ENCODE measurements around the gene UTS2.

UTS2 gene

GRCh38 chr1:7852804-7853683, at the start of gene UTS2:
Gene UTS2 (minus strand): TSS chr1:7853065. CDS start chr1:7853003, 62 bp downstream.
- DNase-seq (ENCODE audit: low read depth): no peak

DNA sequence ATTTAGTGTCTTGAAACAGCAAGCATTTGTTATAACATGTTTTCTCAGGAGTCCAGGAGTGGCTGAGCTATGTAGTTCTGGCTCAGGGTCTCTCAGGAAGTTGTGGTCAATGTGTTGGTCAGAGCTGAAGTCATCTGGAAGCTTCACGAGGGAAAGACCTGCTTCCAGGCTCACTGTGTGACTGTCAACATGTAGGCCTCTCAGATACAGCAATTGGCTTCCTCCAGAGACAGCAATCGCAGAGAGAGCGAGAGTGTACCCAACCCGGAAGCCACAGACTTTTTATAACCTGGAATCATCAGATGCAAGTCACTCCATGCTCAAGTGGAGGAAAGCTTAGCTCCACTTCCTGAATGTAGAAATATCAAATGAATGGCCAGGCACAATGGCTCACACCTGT, 46.9 kb upstream of the UTS2 start:
- DNase-seq (ENCODE audit: low read depth): no peak

- DNase-seq (ENCODE audit: low read depth): no peak
These were observed 46.1 kb upstream of the UTS2 start for GRCh38 chr1:7898962-7899361.

DNA sequence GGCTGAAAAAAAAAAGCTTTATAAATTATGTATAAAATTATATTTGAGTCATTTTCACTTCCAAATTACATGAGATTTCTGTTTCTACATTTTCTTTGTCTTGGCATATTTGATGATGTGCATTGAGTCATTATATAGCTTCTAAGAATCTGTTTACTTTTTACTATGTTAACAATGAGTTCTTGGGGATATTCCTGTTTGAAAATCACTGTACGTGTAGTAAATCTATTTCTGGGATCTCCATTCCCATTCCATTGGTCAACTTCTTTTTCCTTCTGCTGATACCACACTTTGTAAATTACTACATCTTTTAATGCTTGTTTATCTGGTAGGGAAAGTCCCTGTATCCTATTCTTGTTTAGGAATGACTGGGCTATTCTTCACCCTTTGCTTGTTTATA, 44.1 kb upstream of the UTS2 start:
- no peak for DNase-seq (ENCODE audit: low read depth)

DNA sequence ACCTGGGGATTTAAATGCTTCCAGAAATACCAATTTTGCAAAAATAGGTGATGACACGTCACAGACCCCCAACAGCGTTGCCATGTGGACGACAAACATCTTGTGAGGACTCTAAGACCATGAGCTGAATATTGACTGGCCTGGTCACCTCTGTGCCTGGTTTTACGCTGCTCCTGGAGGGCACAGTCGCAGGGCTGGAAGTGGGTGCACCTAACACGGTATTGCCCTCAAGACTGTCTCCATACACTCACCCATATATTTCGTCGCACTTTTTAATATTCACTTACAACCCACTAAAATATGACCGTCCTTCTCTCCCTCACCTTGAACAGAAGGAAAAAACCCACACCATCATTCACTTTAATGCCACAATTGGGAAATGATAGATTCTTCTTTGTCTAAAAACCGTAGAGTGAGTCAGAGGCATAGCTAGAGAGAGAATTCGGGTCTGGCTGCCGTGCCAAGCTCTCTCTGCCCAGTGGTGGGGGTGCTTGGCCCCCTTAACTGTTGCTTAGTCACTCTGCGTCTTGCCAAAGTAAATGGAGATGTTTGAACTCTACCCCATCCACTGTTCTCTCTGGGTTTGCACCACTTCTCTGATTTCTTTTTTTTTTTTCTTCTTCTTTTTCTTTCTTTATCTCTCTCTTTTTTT, 40.8 kb upstream of the UTS2 start:
- no peak for DNase-seq (ENCODE audit: low read depth)

DNA sequence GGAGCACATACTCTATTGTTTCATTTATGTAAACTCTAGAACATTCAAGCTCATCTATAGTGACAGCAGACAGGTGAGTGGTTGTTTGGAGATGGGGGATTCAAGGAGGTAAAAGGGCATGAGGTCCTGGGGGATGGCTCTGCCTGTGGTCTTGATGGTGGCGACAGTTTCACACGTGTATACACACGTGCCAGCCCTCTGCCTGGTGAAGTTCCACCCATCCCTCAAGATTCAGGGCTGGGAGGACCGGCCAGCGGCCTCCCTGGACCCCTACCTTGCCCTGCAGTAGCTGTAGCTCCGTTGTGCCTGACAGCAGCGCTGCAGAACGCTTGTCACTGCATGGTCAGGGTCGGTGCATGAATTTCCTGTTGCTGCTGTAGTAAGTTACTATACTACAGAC, 38.9 kb upstream of the UTS2 start:
- no peak for DNase-seq (ENCODE audit: low read depth)

- DNase-seq (ENCODE audit: low read depth): no peak
These were observed 38.0 kb upstream of the UTS2 start for GRCh38 chr1:7890853-7891252.

GRCh38 chr1:7888248-7889081, 35.6 kb upstream of the UTS2 start:
- DNase-seq (ENCODE audit: low read depth): no peak

GRCh38 chr1:7886405-7886745, 33.5 kb upstream of the UTS2 start:
- no peak for DNase-seq (ENCODE audit: low read depth)

DNA sequence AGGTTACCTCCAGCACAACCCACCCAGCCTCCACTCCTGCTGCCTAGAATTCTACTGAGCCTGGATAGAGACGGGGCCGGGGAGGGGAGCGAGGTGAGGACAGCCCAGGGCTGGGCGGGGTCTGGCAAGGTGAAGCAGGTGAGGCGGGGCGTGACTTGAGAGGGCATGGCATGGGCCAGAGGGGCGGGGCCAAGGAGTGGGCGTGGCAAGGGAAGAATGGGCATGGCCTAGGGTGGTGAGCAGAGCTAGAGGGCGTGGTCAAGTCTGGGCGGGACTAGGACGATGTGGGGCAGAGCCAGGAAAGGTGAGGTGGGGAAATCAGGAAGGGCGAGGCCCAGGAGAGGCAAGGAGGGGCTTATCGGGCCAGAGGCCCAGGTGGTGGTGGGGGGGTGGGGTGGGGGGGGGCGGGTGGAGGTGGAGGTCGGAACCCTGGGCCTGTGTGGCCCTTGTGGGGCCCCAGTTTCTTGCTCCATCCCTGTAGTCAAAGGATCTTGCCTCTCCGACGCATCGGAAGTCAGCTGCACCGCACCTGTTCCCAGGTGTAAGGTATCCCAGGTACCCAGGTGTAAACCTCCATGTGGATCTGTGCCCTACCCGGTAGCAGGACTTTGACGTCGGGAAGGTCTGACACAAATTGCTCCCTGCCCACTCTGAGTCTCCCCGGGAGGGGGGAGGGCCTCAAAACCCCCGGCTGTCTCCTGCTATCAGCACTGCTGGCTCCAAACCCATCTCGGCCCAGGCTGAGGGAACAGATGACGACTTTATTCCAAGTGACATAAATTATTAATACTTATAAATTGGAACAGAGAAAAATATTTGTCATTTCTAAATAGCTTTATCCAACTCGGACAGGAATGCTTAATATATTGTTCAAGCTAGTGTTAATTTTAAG, 32.9 kb upstream of the UTS2 start:
- DNase-seq (ENCODE audit: low read depth): no peak

DNA sequence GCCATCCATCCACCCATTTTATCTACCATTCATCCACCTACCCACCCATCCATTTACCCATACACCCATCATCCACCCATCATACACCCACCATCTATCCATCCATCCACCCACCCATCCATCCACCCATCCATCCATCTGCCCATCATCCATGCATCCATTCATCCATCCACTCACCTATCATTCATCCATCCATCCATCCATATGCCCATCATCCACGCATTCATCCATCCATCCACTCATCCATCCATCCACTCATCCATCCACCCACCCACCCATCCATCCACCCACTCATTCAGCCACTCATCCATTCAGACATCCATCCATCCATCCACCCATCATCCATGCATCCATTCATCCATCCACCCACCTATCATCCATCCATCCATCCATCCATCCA, 31.9 kb upstream of the UTS2 start:
- no peak for DNase-seq (ENCODE audit: low read depth)

DNA sequence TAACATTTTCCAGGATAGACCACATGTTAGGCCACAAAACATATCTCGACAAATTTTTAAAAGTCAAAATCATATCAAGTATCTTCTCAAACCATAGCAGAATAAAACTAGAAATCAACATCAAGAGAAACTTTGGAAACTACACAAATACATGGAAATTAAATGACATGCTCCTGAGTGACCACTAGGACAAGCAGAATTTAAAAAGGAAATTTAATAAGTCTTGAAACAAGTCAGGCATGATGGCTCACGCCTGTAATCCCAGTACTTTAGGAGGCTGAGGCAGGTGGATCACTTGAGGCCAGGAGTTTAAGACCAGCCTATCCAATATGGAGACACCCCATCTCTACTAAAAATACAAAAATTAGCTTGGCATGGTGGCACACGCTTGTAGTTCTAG, 26.4 kb upstream of the UTS2 start:
- DNase-seq (ENCODE audit: low read depth): no peak

GRCh38 chr1:7878027-7878426, 25.2 kb upstream of the UTS2 start:
- no peak for DNase-seq (ENCODE audit: low read depth)

DNA sequence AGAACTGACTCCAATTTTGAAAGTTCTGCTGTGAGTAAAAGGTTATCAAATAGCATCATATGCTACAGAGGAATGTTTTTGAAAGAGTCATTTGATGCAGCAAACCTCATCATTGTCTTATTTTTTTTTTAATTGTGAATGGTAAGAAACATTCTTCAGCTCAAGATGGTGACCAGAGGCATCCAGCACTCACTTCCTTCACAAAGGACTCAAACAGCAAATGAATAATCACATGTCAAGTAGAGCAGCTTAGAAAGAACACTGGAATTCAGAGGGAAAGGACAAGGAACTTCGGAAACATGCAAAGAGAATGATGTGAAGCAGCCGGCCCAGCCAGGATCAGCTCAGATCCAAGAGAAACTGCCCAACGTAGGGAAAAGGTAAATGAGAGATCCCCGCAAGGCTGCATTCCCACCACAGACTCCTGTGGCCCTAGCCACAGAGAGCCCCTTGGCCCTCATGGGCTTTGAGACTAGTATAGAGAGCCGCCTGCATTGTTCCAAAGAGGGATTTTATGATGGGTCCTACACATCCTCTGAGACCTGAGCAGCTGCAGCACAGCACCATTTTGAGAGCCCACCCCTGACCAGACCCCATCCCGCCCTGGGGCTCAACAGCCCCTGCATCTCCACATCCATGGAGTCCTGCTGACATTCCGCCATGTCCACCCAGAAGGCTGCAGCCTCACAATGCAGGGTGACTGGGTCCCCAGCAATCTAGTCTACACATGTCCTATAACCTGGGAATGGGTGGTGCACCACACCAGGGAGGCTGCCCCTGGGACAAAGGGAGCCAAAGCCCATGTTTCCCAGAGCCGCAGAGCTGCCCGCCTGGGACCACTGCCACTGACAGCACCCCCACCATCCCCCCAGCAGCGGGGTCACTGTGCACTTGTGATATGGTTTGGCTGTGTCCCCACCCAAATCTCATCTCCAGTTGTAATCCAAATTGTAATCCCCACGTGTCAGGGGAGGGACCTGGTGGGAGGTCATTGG, 21.2 kb upstream of the UTS2 start:
- DNase-seq (ENCODE audit: low read depth): no peak

GRCh38 chr1:7871136-7871535, 18.3 kb upstream of the UTS2 start:
- no peak for DNase-seq (ENCODE audit: low read depth)

- DNase-seq (ENCODE audit: low read depth): no peak
These were observed 16.5 kb upstream of the UTS2 start for GRCh38 chr1:7869136-7869920.

DNA sequence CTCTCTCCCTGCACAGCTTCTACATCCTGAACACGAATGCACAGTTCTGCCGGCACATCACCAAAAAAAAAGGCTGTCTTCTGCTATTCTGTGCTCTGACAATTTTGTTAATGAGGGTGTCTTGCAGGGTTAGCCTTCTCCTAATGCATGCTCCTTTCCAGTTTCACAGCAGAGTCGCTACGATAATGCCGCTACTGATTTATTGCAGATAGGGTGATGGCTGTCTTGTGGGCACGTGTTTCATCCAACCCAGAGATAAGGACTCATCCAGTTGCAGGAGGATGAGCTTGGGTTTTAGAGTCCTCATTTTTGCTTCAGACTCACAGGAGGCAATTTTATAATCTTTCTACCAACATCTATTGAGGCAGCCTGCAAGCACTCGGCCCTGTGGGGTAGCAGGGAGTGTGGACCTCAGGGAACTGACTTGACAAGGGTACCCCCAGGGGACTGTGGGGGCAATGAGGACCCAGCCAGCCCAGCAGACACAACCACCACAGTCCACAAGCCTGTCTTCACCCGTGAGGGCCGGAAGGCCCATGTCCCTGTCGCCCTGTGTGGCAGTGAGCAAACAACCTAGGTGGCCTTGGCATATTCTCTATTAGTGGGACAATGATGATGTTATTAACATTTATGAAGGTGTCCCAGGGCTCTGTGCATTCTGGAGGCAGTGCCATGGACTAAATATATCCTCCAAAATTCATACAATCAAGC, 15.4 kb upstream of the UTS2 start:
- DNase-seq (ENCODE audit: low read depth): no peak

DNA sequence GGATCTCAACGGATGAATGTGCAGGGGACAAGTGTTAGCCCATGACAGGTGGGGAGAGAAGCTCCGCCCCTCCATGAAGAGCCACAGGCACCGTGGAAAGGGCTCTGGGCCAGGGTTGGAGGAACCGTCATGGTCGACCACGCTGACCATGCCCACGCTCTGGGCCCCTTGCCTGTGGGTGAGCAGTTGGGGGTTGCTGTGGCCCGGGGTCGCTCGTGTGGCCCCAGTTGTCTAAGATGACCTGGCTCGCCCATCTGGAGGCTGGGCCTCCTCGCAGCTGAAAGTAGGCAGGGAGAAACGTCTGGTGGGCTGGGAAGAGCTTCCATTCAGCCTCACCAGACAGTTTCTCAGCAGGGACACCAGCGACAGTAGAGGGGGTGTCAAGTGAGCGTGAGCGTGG, 13.1 kb upstream of the UTS2 start:
- DNase-seq (ENCODE audit: low read depth): no peak

GRCh38 chr1:7863756-7864328, 11.0 kb upstream of the UTS2 start:
- no peak for DNase-seq (ENCODE audit: low read depth)

Data from stimulated activated CD8-positive, alpha-beta memory T cell treated with anti-CD3 and anti-CD28 coated beads, Interleukin-12 subunit alpha, Interleukin-12 subunit beta, amount 100 ng/mL, for 1 hour (primary cell).